DND-41 (cell line): ENCODE results near the gene CYBA.

Experiments used
- ATAC-seq: fragments of 200-7000 bp; cut with Tn5 transposase; 3 replicates; pipeline ENCODE4 v1.9.1; 2021; ENCODE audit warnings: low read depth; ENCODE audit not compliant: insufficient read depth
- DNase-seq: peaks from one replicate; pipeline ENCODE4 v3.0.0-alpha.2; 2020
- H2AFZ ChIP-seq: 2 replicates; pipeline ENCODE4 v1.6.0; 2012; ENCODE audit warnings: low read depth, low read length
- H3K27ac ChIP-seq: 2 replicates; pipeline ENCODE4 v1.5.1; 2012; ENCODE audit warnings: low read length, inconsistent platforms
- H3K27me3 ChIP-seq: fragments of 200-600 bp; sonication (generic); 2 replicates; pipeline ENCODE4 v1.6.0; 2012; ENCODE audit warnings: low read length, mild to moderate bottlenecking, inconsistent platforms; ENCODE audit not compliant: insufficient read depth, poor library complexity
- H3K36me3 ChIP-seq: 2 replicates; pipeline ENCODE4 v1.5.1; 2012; ENCODE audit warnings: low read length, inconsistent platforms; ENCODE audit not compliant: insufficient read depth
- H3K4me1 ChIP-seq: 2 replicates; pipeline ENCODE4 v1.5.1; 2012; ENCODE audit warnings: mild to moderate bottlenecking, low read length; ENCODE audit not compliant: insufficient read depth
- H3K4me2 ChIP-seq: 2 replicates; pipeline ENCODE4 v1.6.0; 2012; ENCODE audit warnings: mild to moderate bottlenecking, moderate library complexity, low read length, inconsistent platforms; ENCODE audit not compliant: insufficient read depth
- H3K4me3 ChIP-seq, 2 experiments: fragments of 200-600 bp in 1 of 2; shearing (Covaris generic) in 1 of 2; 2 replicates each; pipeline ENCODE4 v1.5.1; 2012 to 2016; ENCODE audit warnings: inconsistent platforms in 2 of 2, low read length in 2 of 2, mild to moderate bottlenecking in 2 of 2, low read depth in 1 of 2, moderate library complexity in 1 of 2
- H3K79me2 ChIP-seq: 2 replicates; pipeline ENCODE4 v1.6.0; 2012; ENCODE audit warnings: low read length, inconsistent platforms; ENCODE audit not compliant: insufficient read depth
- H3K9ac ChIP-seq: 2 replicates; pipeline ENCODE4 v1.6.0; 2012; ENCODE audit warnings: low read depth, mild to moderate bottlenecking, inconsistent platforms, low read length, moderate library complexity
- H3K9me3 ChIP-seq: 2 replicates; pipeline ENCODE4 v1.5.1; 2012; ENCODE audit warnings: low read length, moderate library complexity, mild to moderate bottlenecking, inconsistent platforms; ENCODE audit not compliant: insufficient read depth, severe bottlenecking
- H4K20me1 ChIP-seq: 2 replicates; pipeline ENCODE4 v1.6.0; 2012; ENCODE audit warnings: low read length; ENCODE audit not compliant: insufficient read depth
- EZH2 ChIP-seq: IDR thresholded peaks from 3 replicates; pipeline ENCODE4 v1.6.1; 2012; ENCODE audit warnings: borderline replicate concordance, low read depth, mild to moderate bottlenecking, moderate library complexity, low read length, inconsistent platforms; ENCODE audit not compliant: severe bottlenecking
- TF ChIP-seq, protein P1 (sequence below): IDR thresholded peaks from 2 replicates; pipeline ENCODE4 v1.5.1; 2012; ENCODE audit warnings: borderline replicate concordance, low read length, moderate library complexity, mild to moderate bottlenecking; ENCODE audit not compliant: poor library complexity, severe bottlenecking; ENCODE audit errors: extremely low read depth

The CYBA gene

DNA sequence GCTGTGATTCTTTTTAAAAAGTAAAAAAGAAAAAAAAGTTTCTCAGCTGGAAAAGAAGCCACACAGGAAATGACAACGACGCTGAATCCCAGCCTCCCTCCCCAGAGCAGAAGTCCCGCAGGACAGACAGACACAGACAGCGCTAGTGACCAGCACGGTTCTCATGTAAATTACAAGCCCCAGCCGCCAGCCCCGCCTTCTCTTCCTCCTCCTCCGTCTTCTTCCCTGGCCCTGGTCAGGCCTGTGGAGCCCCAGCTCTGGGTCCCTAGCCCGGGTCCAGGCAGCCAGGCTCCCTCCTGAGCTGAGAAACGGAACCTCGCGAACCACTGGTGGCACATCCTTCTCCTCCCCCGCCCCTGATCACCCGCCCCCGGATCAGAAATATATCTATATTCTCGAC is 19.5 kb downstream of the CYBA start:
- H4K20me1 ChIP-seq = peaks cover 20% of the 10 kb centered on the region

DNA sequence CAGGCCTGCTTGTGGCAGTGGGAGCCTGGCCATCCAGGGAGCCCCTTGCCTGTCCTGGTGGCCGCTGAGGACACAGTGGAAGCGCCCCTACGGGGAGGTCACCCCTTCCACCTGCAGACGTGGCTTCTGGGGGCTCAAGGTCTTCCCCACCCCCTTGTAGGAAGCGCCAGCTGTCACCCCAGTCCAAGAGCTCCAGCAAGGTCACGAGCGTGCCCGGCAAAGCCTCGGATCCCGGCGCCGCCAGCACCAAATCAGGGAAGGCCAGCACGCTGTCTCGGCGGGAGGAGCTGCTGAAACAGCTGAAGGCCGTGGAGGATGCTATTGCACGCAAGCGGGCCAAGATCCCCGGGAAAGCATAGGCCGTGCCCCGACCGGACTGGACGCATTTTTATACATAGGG is 19.9 kb downstream of the CYBA start:
- TF ChIP-seq, protein P1, sequence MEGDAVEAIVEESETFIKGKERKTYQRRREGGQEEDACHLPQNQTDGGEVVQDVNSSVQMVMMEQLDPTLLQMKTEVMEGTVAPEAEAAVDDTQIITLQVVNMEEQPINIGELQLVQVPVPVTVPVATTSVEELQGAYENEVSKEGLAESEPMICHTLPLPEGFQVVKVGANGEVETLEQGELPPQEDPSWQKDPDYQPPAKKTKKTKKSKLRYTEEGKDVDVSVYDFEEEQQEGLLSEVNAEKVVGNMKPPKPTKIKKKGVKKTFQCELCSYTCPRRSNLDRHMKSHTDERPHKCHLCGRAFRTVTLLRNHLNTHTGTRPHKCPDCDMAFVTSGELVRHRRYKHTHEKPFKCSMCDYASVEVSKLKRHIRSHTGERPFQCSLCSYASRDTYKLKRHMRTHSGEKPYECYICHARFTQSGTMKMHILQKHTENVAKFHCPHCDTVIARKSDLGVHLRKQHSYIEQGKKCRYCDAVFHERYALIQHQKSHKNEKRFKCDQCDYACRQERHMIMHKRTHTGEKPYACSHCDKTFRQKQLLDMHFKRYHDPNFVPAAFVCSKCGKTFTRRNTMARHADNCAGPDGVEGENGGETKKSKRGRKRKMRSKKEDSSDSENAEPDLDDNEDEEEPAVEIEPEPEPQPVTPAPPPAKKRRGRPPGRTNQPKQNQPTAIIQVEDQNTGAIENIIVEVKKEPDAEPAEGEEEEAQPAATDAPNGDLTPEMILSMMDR = no peak
- TF ChIP-seq EZH2 = no peak
- no peak for DNase-seq
- H2AFZ ChIP-seq = no peak overlapping the region
- no peaks in the 10 kb centered on the region for H3K9me3 ChIP-seq
- no peaks in the 10 kb centered on the region for H3K27me3 ChIP-seq
- H3K4me3 ChIP-seq = no peak overlapping the region
- peaks cover 70% of the 10 kb centered on the region for H3K36me3 ChIP-seq
- no peak overlapping the region for H3K4me2 ChIP-seq
- no peak overlapping the region for H3K27ac ChIP-seq
- no peak for ATAC-seq
- H3K79me2 ChIP-seq = no peaks in the 10 kb centered on the region
- H3K9ac ChIP-seq = no peak overlapping the region
- peaks cover 20% of the 10 kb centered on the region for H4K20me1 ChIP-seq
- H3K4me1 ChIP-seq = no peaks in the 10 kb centered on the region

More for the DNA sequence above, 19.5 kb downstream of the CYBA start:
- Histone ChIP-seq H3K9me3 (no peaks in the 10 kb centered on the region), H3K36me3 (peaks cover 65% of the 10 kb centered on the region), H3K4me1 (no peaks in the 10 kb centered on the region), H3K9ac (no peak overlapping the region), H3K27ac (no peak overlapping the region), H2AFZ (no peak overlapping the region), H3K79me2 (no peaks in the 10 kb centered on the region), H3K4me3 (no peak overlapping the region), H3K27me3 (no peaks in the 10 kb centered on the region), H3K4me2 (no peak overlapping the region)
- DNase-seq = no peak
- TF ChIP-seq, protein P1 = no peak
- no peak for TF ChIP-seq EZH2
- no peak for ATAC-seq

DNA sequence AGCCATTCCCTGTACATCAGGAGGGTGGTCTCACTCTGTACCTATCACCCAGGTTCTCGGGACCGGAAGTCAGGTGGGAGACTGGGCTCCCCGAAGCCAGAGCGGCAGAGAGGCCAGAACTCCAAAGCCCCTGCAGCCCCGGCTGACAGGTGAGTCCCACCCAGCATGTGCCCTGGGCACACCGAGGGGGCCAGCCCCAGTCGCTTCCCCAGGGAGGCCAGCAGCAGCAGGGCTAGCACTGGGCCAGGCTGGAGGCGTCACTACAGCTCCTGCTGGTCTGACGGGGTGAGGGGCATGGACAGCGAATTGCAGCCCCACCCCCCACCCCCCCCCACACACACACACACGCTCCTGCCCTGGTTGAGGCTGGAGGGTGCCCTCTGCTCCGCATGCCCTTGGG is 20.4 kb downstream of the CYBA start:
- H3K79me2 ChIP-seq = no peaks in the 10 kb centered on the region
- H3K36me3 ChIP-seq = peaks cover 74% of the 10 kb centered on the region
- no peak overlapping the region for H2AFZ ChIP-seq
- H3K27ac ChIP-seq = no peak overlapping the region
- peaks cover 20% of the 10 kb centered on the region for H4K20me1 ChIP-seq
- TF ChIP-seq, protein P1 = no peak
- TF ChIP-seq EZH2 = no peak
- no peak overlapping the region for H3K9ac ChIP-seq
- no peaks in the 10 kb centered on the region for H3K4me1 ChIP-seq
- H3K9me3 ChIP-seq = no peaks in the 10 kb centered on the region
- no peaks in the 10 kb centered on the region for H3K27me3 ChIP-seq
- H3K4me2 ChIP-seq = no peak overlapping the region
- no peak overlapping the region for H3K4me3 ChIP-seq
- DNase-seq (no peak), ATAC-seq (no peak)

DNA sequence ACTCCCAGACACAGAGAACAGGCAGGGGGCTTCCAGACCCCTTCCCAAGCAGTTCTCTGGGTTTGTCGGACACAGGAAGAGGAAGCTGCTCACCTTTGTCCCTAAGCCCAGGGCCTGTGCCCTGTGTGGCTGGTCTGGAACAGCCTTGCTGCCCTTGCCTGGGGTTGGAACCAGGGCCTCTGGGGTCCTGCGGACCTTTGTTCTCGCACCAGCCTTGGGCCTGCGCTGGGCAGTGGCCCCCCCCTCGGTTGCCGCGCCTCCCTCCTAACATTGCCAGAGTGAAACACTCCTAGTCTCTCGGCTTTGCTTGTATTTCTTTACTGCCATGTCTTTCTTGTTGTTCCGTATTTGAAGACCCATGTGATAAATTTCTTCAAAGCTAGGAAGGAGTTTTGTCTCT is 21.0 kb downstream of the CYBA start:
- no peak overlapping the region for H2AFZ ChIP-seq
- no peak overlapping the region for H3K4me2 ChIP-seq
- TF ChIP-seq EZH2 = no peak
- TF ChIP-seq, protein P1 = no peak
- H3K4me1 ChIP-seq = no peaks in the 10 kb centered on the region
- H3K27me3 ChIP-seq = no peaks in the 10 kb centered on the region
- H3K4me3 ChIP-seq = no peak overlapping the region
- peaks cover 80% of the 10 kb centered on the region for H3K36me3 ChIP-seq
- no peaks in the 10 kb centered on the region for H3K79me2 ChIP-seq
- no peak for ATAC-seq
- H3K27ac ChIP-seq = no peak overlapping the region
- H3K9me3 ChIP-seq = no peaks in the 10 kb centered on the region
- H4K20me1 ChIP-seq = peaks cover 19% of the 10 kb centered on the region
- H3K9ac ChIP-seq = no peak overlapping the region
- DNase-seq = no peak
